ENCODE measurements around the gene ZDHHC19.
"Not testable (repeated sequence)": the region's sequence is repeated elsewhere in the genome, so short reads cannot be mapped to it uniquely, and the experiment has no call there.

ZDHHC19 gene

GRCh38 chr3:196203846-196204245, 7.4 kb downstream of the ZDHHC19 start:
- no peak for DNase-seq (ENCODE audit: low read depth)

- DNase-seq (ENCODE audit: low read depth) = no peak
These were observed 8.7 kb downstream of the ZDHHC19 start for GRCh38 chr3:196202516-196202970.

- no peak for DNase-seq (ENCODE audit: low read depth)
These were observed 12.1 kb downstream of the ZDHHC19 start for GRCh38 chr3:196198771-196199753.

- no peak for DNase-seq (ENCODE audit: low read depth)
These were observed 13.0 kb downstream of the ZDHHC19 start for GRCh38 chr3:196198081-196198675.

- DNase-seq (ENCODE audit: low read depth) = no peak
These were observed 13.7 kb downstream of the ZDHHC19 start for GRCh38 chr3:196197524-196197923.

- no peak for DNase-seq (ENCODE audit: low read depth)
These were observed 15.4 kb downstream of the ZDHHC19 start for GRCh38 chr3:196195664-196196265.

- no peak for DNase-seq (ENCODE audit: low read depth)
These were observed 16.7 kb downstream of the ZDHHC19 start for GRCh38 chr3:196194542-196194915.

GRCh38 chr3:196193736-196194541, 17.3 kb downstream of the ZDHHC19 start:
- DNase-seq (ENCODE audit: low read depth) = no peak

- no peak for DNase-seq (ENCODE audit: low read depth)
These were observed 18.0 kb downstream of the ZDHHC19 start for GRCh38 chr3:196193133-196193735.

- DNase-seq (ENCODE audit: low read depth) = no peak
These were observed 18.6 kb downstream of the ZDHHC19 start for GRCh38 chr3:196192524-196193051.

GRCh38 chr3:196192036-196192523, 19.1 kb downstream of the ZDHHC19 start:
- DNase-seq (ENCODE audit: low read depth) = no peak

- DNase-seq (ENCODE audit: low read depth) = no peak
These were observed 21.4 kb downstream of the ZDHHC19 start for GRCh38 chr3:196189566-196190347.

- DNase-seq (ENCODE audit: low read depth) = no peak
These were observed 24.3 kb downstream of the ZDHHC19 start for GRCh38 chr3:196186651-196187573.

GRCh38 chr3:196184881-196185280, 26.3 kb downstream of the ZDHHC19 start:
- DNase-seq (ENCODE audit: low read depth) = no peak

GRCh38 chr3:196184169-196184432, 27.1 kb downstream of the ZDHHC19 start:
- DNase-seq (ENCODE audit: low read depth) = not testable (repeated sequence)

GRCh38 chr3:196181127-196181546, 30.1 kb downstream of the ZDHHC19 start:
- no peak for DNase-seq (ENCODE audit: low read depth)

GRCh38 chr3:196180346-196180745, 30.9 kb downstream of the ZDHHC19 start:
- DNase-seq (ENCODE audit: low read depth) = no peak

GRCh38 chr3:196179380-196180308, 31.6 kb downstream of the ZDHHC19 start:
- peak; percentile 76 for DNase-seq (ENCODE audit: low read depth)
